Stimulated activated CD4-positive, alpha-beta T cell treated with anti-CD3 and anti-CD28 coated beads, Interleukin-4, amount 100 ng/mL, for 48 hours (primary cell): ENCODE results near the gene NPPC.
A peak's percentile ranks its signal among the peaks of the same experiment; 100 is the strongest.
"Not testable (repeated sequence)": the region's sequence is repeated elsewhere in the genome, so short reads cannot be mapped to it uniquely, and the experiment has no call there.

ENCODE experiments used
- DNase-seq, 2 donors: peaks; one replicate each; pipeline ENCODE4 v3.0.0-alpha.2; 2020; ENCODE audit warnings: low read depth in 2 of 2

The NPPC gene

DNA sequence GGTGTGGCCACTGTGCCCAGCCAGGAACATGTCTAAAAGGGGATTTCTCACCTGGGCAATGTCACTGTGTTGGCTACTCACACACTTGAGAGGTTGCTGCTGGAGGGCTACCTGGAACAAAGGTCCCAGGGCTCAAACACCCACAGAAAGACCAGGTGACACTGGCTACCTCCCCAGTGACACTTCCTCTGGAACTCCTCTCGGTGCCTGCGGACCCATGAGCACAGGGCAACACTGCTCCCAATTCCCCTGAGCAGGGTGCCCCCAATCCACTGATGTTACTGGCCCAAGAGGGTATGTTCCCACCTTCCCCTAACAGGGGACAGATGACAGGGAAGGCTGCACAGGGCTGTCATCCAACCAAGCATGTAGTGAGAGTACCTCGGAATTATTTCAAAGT is 5.8 kb downstream of the NPPC start:
- DNase-seq: no peak

GRCh38 chr2:231919341-231920035 is 6.7 kb downstream of the NPPC start:
- DNase-seq: no peak

- no peak for DNase-seq
Measured at GRCh38 chr2:231918501-231919330, 7.5 kb downstream of the NPPC start.

- no peak for DNase-seq
Measured at GRCh38 chr2:231917280-231918066, 8.7 kb downstream of the NPPC start.

- DNase-seq: no peak
Measured at GRCh38 chr2:231914077-231914690, 12.0 kb downstream of the NPPC start.

- no peak for DNase-seq
Measured at GRCh38 chr2:231911381-231911780, 14.8 kb downstream of the NPPC start.

GRCh38 chr2:231910771-231911170 is 15.4 kb downstream of the NPPC start:
- DNase-seq: no peak

- DNase-seq: not testable (repeated sequence)
Measured at GRCh38 chr2:231910161-231910560, 16.0 kb downstream of the NPPC start.

DNA sequence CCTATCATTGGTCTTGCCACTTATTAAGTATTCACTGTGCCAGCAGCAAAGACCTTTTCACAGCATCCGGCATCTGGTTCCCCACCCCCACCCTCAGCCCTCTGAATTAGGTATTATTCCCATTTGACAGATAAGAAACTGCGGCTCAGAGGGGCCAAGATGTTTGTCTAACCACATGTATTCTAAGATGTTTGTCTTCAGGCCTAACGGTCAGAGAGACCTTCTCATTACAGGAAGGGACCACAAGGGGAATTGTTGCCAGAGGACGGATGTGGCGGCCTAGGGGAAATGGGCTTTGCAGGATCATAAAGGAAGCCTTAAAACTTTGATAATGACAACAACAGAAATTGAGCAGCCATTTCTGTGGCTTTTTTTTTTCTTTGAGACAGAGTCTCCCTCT is 16.6 kb downstream of the NPPC start:
- DNase-seq: no peak

DNA sequence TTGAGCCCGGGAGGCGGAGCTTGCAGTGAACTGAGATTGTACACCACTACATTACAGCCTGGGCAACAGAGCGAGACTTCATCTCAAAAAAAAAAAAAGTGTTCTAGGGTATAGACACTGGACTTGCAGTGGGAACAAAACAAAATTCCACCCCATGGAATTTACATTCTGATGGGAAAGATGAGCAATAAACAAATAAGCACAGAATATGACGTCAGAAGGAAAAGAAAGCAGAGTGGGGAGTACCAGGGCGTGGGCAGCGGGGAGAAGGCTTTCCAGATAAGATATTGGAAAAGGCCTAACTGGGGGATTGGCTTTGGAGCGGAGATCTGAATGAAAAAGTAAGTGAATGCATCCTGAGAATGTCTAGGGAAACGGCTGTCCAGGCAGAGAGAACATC is 17.6 kb downstream of the NPPC start:
- no peak for DNase-seq

GRCh38 chr2:231907765-231908164 is 18.4 kb downstream of the NPPC start:
- DNase-seq: no peak

GRCh38 chr2:231905026-231905425 is 21.2 kb downstream of the NPPC start:
- no peak for DNase-seq

DNA sequence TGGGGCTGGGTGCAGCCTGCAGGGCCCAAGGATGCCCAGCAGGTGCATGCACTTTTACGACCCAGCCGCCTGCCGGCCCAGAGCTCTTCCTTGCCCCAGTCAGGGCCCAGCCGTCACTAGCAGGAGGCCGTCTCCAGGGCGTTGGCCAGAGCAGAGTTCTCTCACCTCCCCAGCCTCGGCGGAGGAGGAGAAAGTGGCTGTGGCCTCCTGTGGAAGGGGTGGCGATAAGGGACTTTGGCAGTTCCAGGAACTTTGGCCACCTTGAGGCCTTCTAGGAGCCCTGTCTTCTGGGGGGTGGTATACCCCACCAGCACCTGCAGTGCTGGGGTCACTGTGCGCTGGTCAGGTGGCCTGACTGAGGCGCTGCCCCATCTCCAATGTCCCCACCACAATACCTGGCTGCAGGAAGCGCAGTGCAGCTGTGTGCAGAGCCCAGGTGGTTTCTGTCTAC is 22.0 kb downstream of the NPPC start:
- no peak for DNase-seq

DNA sequence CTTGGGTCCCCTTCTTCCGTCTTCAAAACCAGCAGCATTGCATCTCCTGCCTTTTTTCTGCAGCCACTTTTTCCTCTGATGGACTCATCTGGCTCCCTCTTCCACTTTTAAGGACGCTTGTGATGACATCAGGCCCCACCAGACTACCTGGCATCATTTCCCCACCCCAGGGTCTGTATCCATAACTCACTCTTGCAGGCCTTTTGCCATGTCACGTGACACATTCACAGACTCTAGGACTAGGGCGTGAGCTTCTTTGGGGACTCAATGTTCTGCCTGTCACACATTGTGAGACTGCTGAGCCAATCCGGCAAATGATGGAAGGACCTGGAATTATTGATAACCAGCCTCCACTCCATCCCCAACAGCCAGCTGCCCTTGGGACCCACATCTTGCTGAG is 23.6 kb downstream of the NPPC start:
- no peak for DNase-seq

GRCh38 chr2:231900972-231901371 is 25.2 kb downstream of the NPPC start:
- DNase-seq: no peak

DNA sequence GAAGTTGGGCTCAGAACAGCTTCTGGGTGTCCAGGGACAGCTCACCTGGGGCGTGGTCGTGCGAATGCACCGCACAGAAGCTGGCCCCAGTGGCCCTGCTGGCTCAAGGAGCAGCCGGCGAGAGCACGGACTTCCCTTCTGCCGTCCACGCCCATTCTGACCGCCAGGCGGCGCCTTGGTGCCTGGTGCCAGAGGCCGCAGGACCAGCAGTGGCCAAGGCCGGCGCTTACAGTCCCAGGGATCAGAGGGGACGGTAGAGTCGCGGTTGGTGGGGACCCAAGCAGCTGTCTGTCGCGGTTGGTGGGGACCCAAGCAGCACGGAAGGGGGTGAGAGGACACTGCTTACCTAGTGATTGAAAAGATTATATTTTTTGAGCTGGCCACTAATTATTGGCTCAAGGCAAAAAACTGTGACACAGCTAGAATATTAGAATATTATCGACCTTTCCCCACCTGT is 25.7 kb downstream of the NPPC start:
- peak; percentile 63 to 70 for DNase-seq

- no peak for DNase-seq
Measured at GRCh38 chr2:231894566-231895380, 31.4 kb downstream of the NPPC start.

- no peak for DNase-seq
Measured at GRCh38 chr2:231891514-231891905, 34.7 kb downstream of the NPPC start.

GRCh38 chr2:231890896-231891513 is 35.2 kb downstream of the NPPC start:
- no peak for DNase-seq

- no peak for DNase-seq
Measured at GRCh38 chr2:231887756-231888155, 38.4 kb downstream of the NPPC start.
